Inferior parietal cortex (tissue), 1 donor: Measurements from ENCODE around the gene ADH1C.

Source experiments
- DNase-seq: peaks from one replicate; pipeline ENCODE4 v3.0.0-alpha.2; 2016; ENCODE audit errors: extremely low spot score

ADH1C gene

DNA sequence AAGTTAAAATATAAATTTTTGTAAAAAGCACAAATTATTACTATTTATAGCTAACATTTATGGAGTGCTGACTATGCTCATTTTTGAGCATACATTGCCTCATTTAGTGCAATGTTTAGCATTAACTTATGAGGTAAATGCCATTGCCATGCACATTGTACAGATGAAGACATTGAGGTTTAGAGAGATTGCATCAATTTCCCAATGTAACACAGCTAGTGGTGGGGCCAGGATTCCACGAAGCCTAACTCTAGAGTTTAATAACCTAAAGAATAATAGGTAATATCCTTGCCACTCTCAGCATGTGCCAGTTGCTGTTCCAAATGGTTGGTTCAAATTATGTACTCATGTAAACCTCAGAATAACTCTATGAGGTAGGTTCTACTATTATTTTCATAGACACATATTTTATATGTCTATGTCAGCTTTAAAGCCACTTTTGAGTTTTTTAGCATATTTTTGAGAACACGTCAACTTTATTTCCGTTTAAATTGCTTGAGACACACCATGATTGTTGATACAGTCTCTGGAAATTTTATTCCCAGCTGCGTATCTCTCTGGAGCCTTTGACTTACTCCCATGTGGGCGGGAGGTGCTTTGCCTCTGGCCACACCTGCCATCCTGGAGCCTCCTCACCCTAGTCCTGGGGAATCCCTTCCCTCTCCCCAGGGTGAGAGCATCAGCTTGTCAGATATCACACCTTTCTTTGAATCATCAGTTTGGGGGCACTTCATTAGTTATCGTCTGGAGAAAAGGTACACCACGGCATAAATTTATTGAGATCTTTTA is 51.0 kb downstream of the ADH1C start:
- no peak for DNase-seq

DNA sequence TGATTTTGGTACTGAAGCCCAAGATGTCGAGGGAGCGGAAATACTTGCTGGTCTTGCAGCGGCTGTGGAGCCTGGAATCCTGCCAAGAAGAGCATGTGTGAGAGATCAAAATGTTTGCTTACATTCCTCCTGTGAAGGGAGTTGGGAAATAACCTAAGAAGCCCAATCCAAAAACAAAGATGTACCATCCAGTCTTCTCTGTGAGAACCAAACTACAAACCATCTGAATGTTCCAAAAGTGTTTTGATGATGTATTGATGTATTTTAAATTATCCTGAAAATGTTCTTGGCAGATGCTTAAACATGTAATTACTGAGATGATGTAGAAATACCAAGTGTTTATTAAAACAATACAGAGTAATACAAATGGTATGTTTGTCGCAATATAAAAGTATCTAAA is 51.6 kb downstream of the ADH1C start:
- DNase-seq: peak; percentile 4

GRCh38 chr4:99293357-99293756 is 59.2 kb downstream of the ADH1C start:
- no peak for DNase-seq

- no peak for DNase-seq
These were observed 61.4 kb downstream of the ADH1C start, which contains the start of gene ADH1A for GRCh38 chr4:99290848-99291786. ADH1A (minus strand) TSS chr4:99290985; CDS start chr4:99290914, 71 bp downstream.
